ENCODE measurements around the gene SAP30.

SAP30 gene

GRCh38 chr4:173411106-173411693 is 40.4 kb downstream of the SAP30 start:
- TF ChIP-seq CTCF (IDR thresholded peaks at IDR 0.05; ENCODE audit: low read depth, low read length, missing control alignments) = no peak
- no peak overlapping the region for H3K4me3 ChIP-seq (replicated peaks; ENCODE audit: low read depth, low read length)
- DNase-seq (ENCODE audit: extremely low read depth, low read depth) = no peak

- H3K4me3 ChIP-seq (replicated peaks; ENCODE audit: low read depth, low read length) = no peak overlapping the region
- no peak for TF ChIP-seq CTCF (IDR thresholded peaks at IDR 0.05; ENCODE audit: low read depth, low read length, missing control alignments)
- peak; percentile 17 for DNase-seq (ENCODE audit: extremely low read depth, low read depth)
These were observed 42.3 kb downstream of the SAP30 start for GRCh38 chr4:173413036-173413435.

GRCh38 chr4:173414456-173414855 is 43.7 kb downstream of the SAP30 start:
- no peak for DNase-seq (ENCODE audit: extremely low read depth, low read depth)
- no peak for TF ChIP-seq CTCF (IDR thresholded peaks at IDR 0.05; ENCODE audit: low read depth, low read length, missing control alignments)
- no peak overlapping the region for H3K4me3 ChIP-seq (replicated peaks; ENCODE audit: low read depth, low read length)

GRCh38 chr4:173415092-173415491 is 44.3 kb downstream of the SAP30 start:
- TF ChIP-seq CTCF (IDR thresholded peaks at IDR 0.05; ENCODE audit: low read depth, low read length, missing control alignments) = no peak
- no peak overlapping the region for H3K4me3 ChIP-seq (replicated peaks; ENCODE audit: low read depth, low read length)
- no peak for DNase-seq (ENCODE audit: extremely low read depth, low read depth)

- no peak for TF ChIP-seq CTCF (IDR thresholded peaks at IDR 0.05; ENCODE audit: low read depth, low read length, missing control alignments)
- DNase-seq (ENCODE audit: extremely low read depth, low read depth) = no peak
- no peak overlapping the region for H3K4me3 ChIP-seq (replicated peaks; ENCODE audit: low read depth, low read length)
These were observed 45.3 kb downstream of the SAP30 start for GRCh38 chr4:173415885-173416653.

- TF ChIP-seq CTCF (IDR thresholded peaks at IDR 0.05; ENCODE audit: low read depth, low read length, missing control alignments) = no peak
- no peak overlapping the region for H3K4me3 ChIP-seq (replicated peaks; ENCODE audit: low read depth, low read length)
- DNase-seq (ENCODE audit: extremely low read depth, low read depth) = no peak
These were observed 47.1 kb downstream of the SAP30 start for GRCh38 chr4:173417833-173418232.
